Hepatocyte (in vitro differentiated cells): ENCODE data around the gene ZNF469. TPM values are rescaled to one million over a fixed set of nuclear protein-coding genes. Genes with fewer than 3 reads are reported as not detected.

Source experiments
- DNase-seq: peaks from one replicate; pipeline ENCODE4 v3.0.0-alpha.2; 2016; ENCODE audit warnings: low spot score
- H2AFZ ChIP-seq: fragments of 200-600 bp; sonication (generic); 2 replicates; pipeline ENCODE4 v1.6.0; 2016; ENCODE audit warnings: antibody characterized with exemption, mild to moderate bottlenecking
- H3K27ac ChIP-seq: fragments of 200-600 bp; sonication (generic); 2 replicates; pipeline ENCODE4 v1.5.1; 2016; ENCODE audit warnings: mild to moderate bottlenecking
- H3K27me3 ChIP-seq: fragments of 200-600 bp; sonication (generic); 2 replicates; pipeline ENCODE4 v1.6.1; 2016
- H3K36me3 ChIP-seq: fragments of 200-600 bp; sonication (generic); replicated peaks from 2 replicates; pipeline ENCODE4 v1.5.1; 2016; ENCODE audit warnings: low read depth; ENCODE audit not compliant: insufficient read depth
- H3K4me1 ChIP-seq: fragments of 200-600 bp; sonication (generic); 2 replicates; pipeline ENCODE4 v1.5.1; 2016; ENCODE audit warnings: mild to moderate bottlenecking, moderate library complexity; ENCODE audit not compliant: insufficient read depth
- H3K4me2 ChIP-seq: fragments of 200-600 bp; sonication (generic); 2 replicates; pipeline ENCODE4 v1.6.0; 2016
- H3K4me3 ChIP-seq: fragments of 200-600 bp; sonication (generic); 2 replicates; pipeline ENCODE4 v1.5.1; 2016; ENCODE audit warnings: mild to moderate bottlenecking
- H3K79me2 ChIP-seq: fragments of 200-600 bp; sonication (generic); 2 replicates; pipeline ENCODE4 v1.6.0; 2017; ENCODE audit warnings: mild to moderate bottlenecking
- H3K9me2 ChIP-seq: fragments of 200-600 bp; sonication (generic); replicated peaks from 2 replicates; pipeline ENCODE4 v1.6.0; 2017; ENCODE audit warnings: mild to moderate bottlenecking; ENCODE audit not compliant: insufficient read depth
- H3K9me3 ChIP-seq: fragments of 200-600 bp; sonication (generic); 2 replicates; pipeline ENCODE4 v1.5.1; 2016; ENCODE audit warnings: low read depth, mild to moderate bottlenecking
- H4K20me1 ChIP-seq: fragments of 200-600 bp; sonication (generic); 2 replicates; pipeline ENCODE4 v1.6.0; 2016; ENCODE audit warnings: mild to moderate bottlenecking; ENCODE audit not compliant: insufficient read depth, poor library complexity, severe bottlenecking
- CTCF ChIP-seq: fragments of 200-600 bp; sonication (generic); IDR thresholded peaks from 2 replicates; pipeline ENCODE4 v1.5.1; 2016; ENCODE audit warnings: antibody characterized with exemption, mild to moderate bottlenecking; ENCODE audit not compliant: poor library complexity
- EZH2 ChIP-seq: fragments of 200-600 bp; sonication (generic); IDR thresholded peaks from 2 replicates; pipeline ENCODE4 v1.6.1; 2016; ENCODE audit warnings: antibody characterized with exemption, mild to moderate bottlenecking, borderline replicate concordance
- EZH2phosphoT487 ChIP-seq: fragments of 200-600 bp; sonication (generic); IDR thresholded peaks from one replicate; pipeline ENCODE4 v1.6.1; 2018; ENCODE audit warnings: antibody characterized with exemption, mild to moderate bottlenecking, low read depth, moderate library complexity; ENCODE audit not compliant: unreplicated experiment, severe bottlenecking
- WGBS: methylation state at CpG from one replicate; pipeline ENCODE4 v1.1.6; 2016; ENCODE audit warnings: low lambda C conversion rate; ENCODE audit errors: missing lambda C conversion rate; 5-methylcytosine and 5-hydroxymethylcytosine counted together
- polyA plus RNA-seq: library from polyadenylated mRNA; unstranded; fragments of >200 nt; fragmentation: Nextera tagmentation; extraction: Ambion mirVana; gene quantifications from 2 replicates; pipeline ENCODE4 v1.2.1, GENCODE V29; 2016
- total RNA-seq: library from RNA; depleted of rRNA; stranded (reverse); fragments of >200 nt; gene quantifications from 2 replicates; pipeline ENCODE4 v1.2.3, GENCODE V29; 2014

Gene ZNF469
- total and polyA plus RNA-seq, 2 experiments from 2014 or later: 1.0 to 1.3 TPM

GRCh38 chr16:88403794-88404581, 21.2 kb downstream of the ZNF469 start:
- no peaks in the 10 kb centered on the region for H4K20me1 ChIP-seq
- no peak for DNase-seq
- peaks cover 13% of the 10 kb centered on the region for H3K4me1 ChIP-seq
- no peaks in the 10 kb centered on the region for H3K36me3 ChIP-seq
- no peaks in the 10 kb centered on the region for H3K27me3 ChIP-seq
- TF ChIP-seq CTCF (peak; percentile 8), EZH2phosphoT487 (no peak)
- no peak overlapping the region for H3K4me3 ChIP-seq
- no peaks in the 10 kb centered on the region for H3K79me2 ChIP-seq
- no peaks in the 10 kb centered on the region for H3K9me3 ChIP-seq
- H3K9me2 ChIP-seq: no peaks in the 10 kb centered on the region
- no peak overlapping the region for H2AFZ ChIP-seq
- WGBS: 83% methylated on average over 22 of the region's 22 CpGs
- H3K4me2 ChIP-seq: no peak overlapping the region
- H3K27ac ChIP-seq: no peak overlapping the region

- H3K4me2 ChIP-seq: no peak overlapping the region
- H3K4me3 ChIP-seq: no peak overlapping the region
- TF ChIP-seq EZH2phosphoT487 (no peak), EZH2 (no peak), CTCF (no peak)
- no peaks in the 10 kb centered on the region for H3K9me3 ChIP-seq
- no peak overlapping the region for H2AFZ ChIP-seq
- peaks cover 13% of the 10 kb centered on the region for H3K4me1 ChIP-seq
- H4K20me1 ChIP-seq: no peaks in the 10 kb centered on the region
- 93% methylated on average over 6 of the region's 6 CpGs for WGBS
- H3K36me3 ChIP-seq: no peaks in the 10 kb centered on the region
- no peak overlapping the region for H3K27ac ChIP-seq
- no peaks in the 10 kb centered on the region for H3K79me2 ChIP-seq
- H3K27me3 ChIP-seq: no peaks in the 10 kb centered on the region
- DNase-seq: no peak
- H3K9me2 ChIP-seq: no peaks in the 10 kb centered on the region
Observed at GRCh38 chr16:88404769-88405168, 22.0 kb downstream of the ZNF469 start.

GRCh38 chr16:88405216-88406060, 22.7 kb downstream of the ZNF469 start:
- no peaks in the 10 kb centered on the region for H4K20me1 ChIP-seq
- no peak overlapping the region for H2AFZ ChIP-seq
- WGBS: 67% methylated on average over 21 of the region's 29 CpGs
- H3K36me3 ChIP-seq: no peaks in the 10 kb centered on the region
- TF ChIP-seq EZH2phosphoT487 (no peak), EZH2 (no peak), CTCF (no peak)
- H3K9me2 ChIP-seq: no peaks in the 10 kb centered on the region
- H3K27me3 ChIP-seq: no peaks in the 10 kb centered on the region
- no peaks in the 10 kb centered on the region for H3K9me3 ChIP-seq
- DNase-seq: peak; percentile 64
- H3K27ac ChIP-seq: peak overlapping the region; percentile 27
- H3K4me3 ChIP-seq: no peak overlapping the region
- no peaks in the 10 kb centered on the region for H3K79me2 ChIP-seq
- H3K4me1 ChIP-seq: peaks cover 13% of the 10 kb centered on the region
- peak overlapping the region; percentile 51 for H3K4me2 ChIP-seq
